ENCODE measurements around the gene EXOSC1. TPM values are rescaled to one million over a fixed set of nuclear protein-coding genes. Genes with fewer than 3 reads are reported as not detected.
A peak's percentile ranks its signal among the peaks of the same experiment; 100 is the strongest.

Gene EXOSC1
- polyA plus RNA-seq, 3 donors = 34.7 to 60.6 (median 55.8) TPM

DNA sequence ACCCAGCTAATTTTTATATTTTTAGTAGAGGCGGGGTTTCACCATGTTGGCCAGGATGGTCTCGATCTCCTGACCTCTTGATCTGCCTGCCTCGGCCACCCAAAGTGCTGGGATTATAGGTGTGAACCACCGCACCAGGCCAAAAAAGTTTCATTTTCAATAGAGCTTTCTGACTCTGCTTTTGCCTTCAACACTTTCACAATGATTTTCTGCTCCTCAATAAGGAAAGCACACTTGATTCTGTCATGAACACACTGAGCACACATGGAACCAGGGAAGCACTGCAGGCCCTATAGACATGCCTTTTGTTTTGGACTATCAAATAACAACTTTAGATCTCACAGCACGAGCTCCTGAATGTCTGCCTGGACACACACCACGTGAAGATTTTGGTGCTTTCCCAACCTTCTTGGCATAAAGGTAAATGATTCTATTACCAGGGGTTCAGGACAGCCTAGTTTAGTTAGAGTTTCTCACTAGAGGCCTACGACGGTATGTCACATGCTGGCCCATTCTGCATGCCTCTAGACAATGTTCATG, 52.7 kb downstream of the EXOSC1 start:
- peak overlapping the region in 1 of 7 donors; percentile 7 for H3K27ac Mint-ChIP-seq

DNA sequence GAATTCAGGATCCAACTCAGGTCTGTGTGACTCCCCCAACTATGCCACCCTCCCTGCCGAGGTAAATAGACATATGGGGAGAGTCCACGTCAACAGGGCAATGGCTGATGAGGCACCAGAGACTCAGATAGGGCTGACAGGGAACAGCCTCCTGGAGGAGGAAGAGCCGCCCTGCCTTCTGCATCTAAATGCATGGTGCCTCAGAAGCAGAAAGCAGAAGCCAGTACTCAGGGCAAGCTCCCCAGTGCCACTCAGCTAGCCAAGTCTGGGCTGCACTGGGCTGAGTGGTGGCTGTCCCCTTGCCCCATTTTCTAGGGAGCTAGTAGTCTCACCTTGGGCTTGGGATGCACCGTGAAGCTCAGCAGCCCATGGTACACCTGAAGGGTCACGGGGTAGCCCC, 55.7 kb downstream of the EXOSC1 start:
- 87% methylated on average over 3 of the region's 5 CpGs for WGBS (ENCODE audit: insufficient coverage)
- peaks cover 66 to 90% of the 10 kb centered on the region in 2 donors for H3K36me3 Mint-ChIP-seq
- H3K36me3 ChIP-seq (replicated peaks in 1 of 2; ENCODE audit: control insufficient read depth in 1 of 2, insufficient read depth in 2 of 2, low read length in 2 of 2) = peaks cover 78 to 93% of the 10 kb centered on the region in 2 donors
- TF ChIP-seq, protein P1, sequence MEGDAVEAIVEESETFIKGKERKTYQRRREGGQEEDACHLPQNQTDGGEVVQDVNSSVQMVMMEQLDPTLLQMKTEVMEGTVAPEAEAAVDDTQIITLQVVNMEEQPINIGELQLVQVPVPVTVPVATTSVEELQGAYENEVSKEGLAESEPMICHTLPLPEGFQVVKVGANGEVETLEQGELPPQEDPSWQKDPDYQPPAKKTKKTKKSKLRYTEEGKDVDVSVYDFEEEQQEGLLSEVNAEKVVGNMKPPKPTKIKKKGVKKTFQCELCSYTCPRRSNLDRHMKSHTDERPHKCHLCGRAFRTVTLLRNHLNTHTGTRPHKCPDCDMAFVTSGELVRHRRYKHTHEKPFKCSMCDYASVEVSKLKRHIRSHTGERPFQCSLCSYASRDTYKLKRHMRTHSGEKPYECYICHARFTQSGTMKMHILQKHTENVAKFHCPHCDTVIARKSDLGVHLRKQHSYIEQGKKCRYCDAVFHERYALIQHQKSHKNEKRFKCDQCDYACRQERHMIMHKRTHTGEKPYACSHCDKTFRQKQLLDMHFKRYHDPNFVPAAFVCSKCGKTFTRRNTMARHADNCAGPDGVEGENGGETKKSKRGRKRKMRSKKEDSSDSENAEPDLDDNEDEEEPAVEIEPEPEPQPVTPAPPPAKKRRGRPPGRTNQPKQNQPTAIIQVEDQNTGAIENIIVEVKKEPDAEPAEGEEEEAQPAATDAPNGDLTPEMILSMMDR (IDR thresholded peaks at IDR 0.05) = no peak
- H3K4me3 Mint-ChIP-seq = no peak overlapping the region
- no peak overlapping the region for H3K4me3 ChIP-seq (replicated peaks in 1 of 3; ENCODE audit: low read depth in 2 of 3, low read length in 3 of 3)
- no peaks in the 10 kb centered on the region for H3K27me3 ChIP-seq (ENCODE audit: control insufficient read depth in 2 of 2, insufficient read depth in 2 of 2, low read length in 2 of 2)
- no peak overlapping the region for H3K4me2 ChIP-seq (replicated peaks; ENCODE audit: extremely low read depth, low read length, poor library complexity, severe bottlenecking)
- peak overlapping the region; percentile 27 to 66 for H3K27ac ChIP-seq (ENCODE audit: low read depth in 1 of 2, low read length in 2 of 2)
- H4K20me1 ChIP-seq (ENCODE audit: insufficient read depth, low read length) = no peaks in the 10 kb centered on the region
- peaks cover 19 to 27% of the 10 kb centered on the region in 2 donors for H3K4me1 ChIP-seq (ENCODE audit: control insufficient read depth in 1 of 2, insufficient read depth in 2 of 2, low read length in 2 of 2)
- H3K9ac ChIP-seq (ENCODE audit: insufficient read depth, low read length, poor library complexity, severe bottlenecking) = no peak overlapping the region
- no peaks in the 10 kb centered on the region for H3K79me2 ChIP-seq (ENCODE audit: insufficient read depth, low read length)
- no peaks in the 10 kb centered on the region for H3K9me3 ChIP-seq (replicated peaks in 1 of 2; ENCODE audit: control insufficient read depth in 1 of 2, insufficient read depth in 1 of 2, low read length in 2 of 2)
- H2AFZ ChIP-seq (ENCODE audit: insufficient read depth, low read depth, low read length, poor library complexity, severe bottlenecking) = no peak overlapping the region
- H3K9me3 Mint-ChIP-seq = no peaks in the 10 kb centered on the region
- H3K4me1 Mint-ChIP-seq = peaks cover 21% of the 10 kb centered on the region
- H3K27me3 Mint-ChIP-seq (ENCODE audit: low read depth in 3 of 3) = peaks cover 0 to 2% (median 0%) of the 10 kb centered on the region in 3 donors
- intact Hi-C loops (cut with micrococcal nuclease) = no loop called here
- peak in 1 of 3 donors; percentile 30 for DNase-seq
- H3K27ac Mint-ChIP-seq = peak overlapping the region in 6 of 7 donors; percentile 38 to 86 (median 79)

More for the DNA sequence above, 52.7 kb downstream of the EXOSC1 start:
- H2AFZ ChIP-seq (ENCODE audit: insufficient read depth, low read depth, low read length, poor library complexity, severe bottlenecking) = no peak overlapping the region
- no peaks in the 10 kb centered on the region for H3K27me3 ChIP-seq (ENCODE audit: control insufficient read depth in 2 of 2, insufficient read depth in 2 of 2, low read length in 2 of 2)
- no peaks in the 10 kb centered on the region for H3K9me3 ChIP-seq (replicated peaks in 1 of 2; ENCODE audit: control insufficient read depth in 1 of 2, insufficient read depth in 1 of 2, low read length in 2 of 2)
- TF ChIP-seq, protein P1 (IDR thresholded peaks at IDR 0.05) = no peak
- WGBS (ENCODE audit: insufficient coverage) = 100% methylated on average over 6 of the region's 8 CpGs
- no peak overlapping the region for H3K4me2 ChIP-seq (replicated peaks; ENCODE audit: extremely low read depth, low read length, poor library complexity, severe bottlenecking)
- Mint-ChIP-seq H3K9me3 (no peaks in the 10 kb centered on the region), H3K27me3 (ENCODE audit: low read depth in 3 of 3) (peaks cover 0 to 2% (median 0%) of the 10 kb centered on the region in 3 donors), H3K36me3 (peaks cover 58 to 84% of the 10 kb centered on the region in 2 donors), H3K4me3 (no peak overlapping the region), H3K4me1 (peaks cover 20% of the 10 kb centered on the region)
- H3K79me2 ChIP-seq (ENCODE audit: insufficient read depth, low read length) = peaks cover 3% of the 10 kb centered on the region
- DNase-seq = no peak
- H3K27ac ChIP-seq (ENCODE audit: low read depth in 1 of 2, low read length in 2 of 2) = no peak overlapping the region
- intact Hi-C loops (cut with micrococcal nuclease) = no loop called here
- peaks cover 16 to 24% of the 10 kb centered on the region in 2 donors for H3K4me1 ChIP-seq (ENCODE audit: control insufficient read depth in 1 of 2, insufficient read depth in 2 of 2, low read length in 2 of 2)
- H4K20me1 ChIP-seq (ENCODE audit: insufficient read depth, low read length) = no peaks in the 10 kb centered on the region
- no peak overlapping the region for H3K4me3 ChIP-seq (replicated peaks in 1 of 3; ENCODE audit: low read depth in 2 of 3, low read length in 3 of 3)
- peaks cover 66 to 90% of the 10 kb centered on the region in 2 donors for H3K36me3 ChIP-seq (replicated peaks in 1 of 2; ENCODE audit: control insufficient read depth in 1 of 2, insufficient read depth in 2 of 2, low read length in 2 of 2)
- H3K9ac ChIP-seq (ENCODE audit: insufficient read depth, low read length, poor library complexity, severe bottlenecking) = no peak overlapping the region

Data from CD14-positive monocyte (primary cell).